Fibroblast of pulmonary artery (primary cell): ENCODE measurements around the gene LSAMP.

Experiments used
- DNase-seq: peaks from one replicate; pipeline ENCODE4 v3.0.0-alpha.2; 2010; ENCODE audit warnings: low read depth
- H3K4me3 ChIP-seq: replicated peaks from 2 replicates; pipeline ENCODE4 v1.5.1; 2011; ENCODE audit warnings: low read depth, mild to moderate bottlenecking, control low read depth, low read length, moderate library complexity
- TF ChIP-seq, protein P1 (sequence below): IDR thresholded peaks from 2 replicates; pipeline ENCODE4 v1.5.1; 2011; ENCODE audit warnings: mild to moderate bottlenecking, control low read depth, low read length, inconsistent platforms; ENCODE audit errors: missing control alignments

LSAMP gene

DNA sequence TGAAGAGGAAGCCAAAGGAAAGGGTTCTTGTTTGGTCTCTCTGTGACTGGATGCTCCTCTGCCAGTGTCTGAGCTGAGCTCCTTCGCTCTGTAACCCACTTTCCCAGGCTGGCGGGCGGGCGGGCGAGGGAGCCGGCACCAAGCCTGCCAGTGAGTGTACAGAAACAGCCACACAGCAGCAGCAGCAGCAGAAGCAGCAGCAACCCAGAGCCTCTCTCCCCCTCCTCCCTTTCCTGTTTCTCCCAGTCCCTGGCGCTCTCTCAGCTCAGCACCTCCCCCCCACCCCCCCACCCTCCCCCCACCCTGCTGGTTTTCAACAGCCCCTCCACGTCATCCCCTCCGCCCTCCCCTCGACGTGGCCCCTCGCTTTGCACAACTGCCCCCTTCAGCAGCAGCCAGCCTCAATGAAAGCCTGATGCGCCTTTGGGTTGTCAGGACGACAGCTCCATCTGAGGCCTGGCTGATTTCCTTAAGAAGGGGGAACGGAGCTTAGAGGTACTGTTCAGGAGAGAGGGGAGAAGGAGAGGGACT lies at the start of gene LSAMP:
Gene LSAMP (minus strand): TSS at position 177 of the 531 bp plus-strand sequence.
- TF ChIP-seq, protein P1, sequence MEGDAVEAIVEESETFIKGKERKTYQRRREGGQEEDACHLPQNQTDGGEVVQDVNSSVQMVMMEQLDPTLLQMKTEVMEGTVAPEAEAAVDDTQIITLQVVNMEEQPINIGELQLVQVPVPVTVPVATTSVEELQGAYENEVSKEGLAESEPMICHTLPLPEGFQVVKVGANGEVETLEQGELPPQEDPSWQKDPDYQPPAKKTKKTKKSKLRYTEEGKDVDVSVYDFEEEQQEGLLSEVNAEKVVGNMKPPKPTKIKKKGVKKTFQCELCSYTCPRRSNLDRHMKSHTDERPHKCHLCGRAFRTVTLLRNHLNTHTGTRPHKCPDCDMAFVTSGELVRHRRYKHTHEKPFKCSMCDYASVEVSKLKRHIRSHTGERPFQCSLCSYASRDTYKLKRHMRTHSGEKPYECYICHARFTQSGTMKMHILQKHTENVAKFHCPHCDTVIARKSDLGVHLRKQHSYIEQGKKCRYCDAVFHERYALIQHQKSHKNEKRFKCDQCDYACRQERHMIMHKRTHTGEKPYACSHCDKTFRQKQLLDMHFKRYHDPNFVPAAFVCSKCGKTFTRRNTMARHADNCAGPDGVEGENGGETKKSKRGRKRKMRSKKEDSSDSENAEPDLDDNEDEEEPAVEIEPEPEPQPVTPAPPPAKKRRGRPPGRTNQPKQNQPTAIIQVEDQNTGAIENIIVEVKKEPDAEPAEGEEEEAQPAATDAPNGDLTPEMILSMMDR = no peak
- peak within 1 kb of the TSS; percentile 46 for H3K4me3 ChIP-seq
- DNase-seq = peak; percentile 16

DNA sequence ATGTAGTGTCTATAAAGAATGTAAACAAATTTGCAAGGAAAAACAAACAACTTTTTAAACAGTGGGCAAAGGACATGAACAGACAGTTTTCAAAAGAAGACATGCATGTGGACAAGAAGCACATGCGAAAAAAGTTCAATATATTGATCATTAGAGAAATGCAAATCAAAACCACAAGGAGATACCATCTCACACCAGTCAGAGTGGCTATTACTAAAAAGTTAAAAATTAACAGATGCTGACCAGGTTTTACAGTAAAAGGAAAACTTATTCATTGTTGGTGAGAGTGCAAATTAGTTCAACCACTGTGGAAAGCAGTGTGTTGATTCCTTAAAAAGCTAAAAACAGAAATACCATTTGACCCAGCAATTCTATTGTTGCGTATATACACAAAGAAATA lies 47.1 kb upstream of the LSAMP start:
- TF ChIP-seq, protein P1 = no peak
- no peak overlapping the region for H3K4me3 ChIP-seq
- no peak for DNase-seq

DNA sequence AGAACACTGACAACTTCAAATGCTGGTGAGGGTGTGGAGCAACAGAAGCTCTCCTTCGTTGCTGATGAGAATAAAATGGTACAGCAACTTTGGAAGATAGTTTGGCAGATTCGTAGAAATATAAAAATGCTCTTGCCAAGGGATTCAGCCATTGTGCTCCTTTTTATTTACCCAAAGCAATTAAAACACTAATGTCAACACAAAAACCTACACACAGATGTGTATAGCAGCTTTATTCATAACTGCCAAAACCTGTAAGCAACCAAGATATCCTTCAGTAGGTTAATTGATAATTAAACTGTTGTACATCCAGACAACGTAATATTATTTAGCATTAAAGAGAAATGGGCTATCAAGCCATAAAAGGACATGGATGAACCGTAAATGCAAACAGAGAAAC lies 37.8 kb upstream of the LSAMP start:
- DNase-seq = no peak
- TF ChIP-seq, protein P1 = no peak
- H3K4me3 ChIP-seq = no peak overlapping the region

GRCh38 chr3:116476691-116477090 lies 31.4 kb upstream of the LSAMP start:
- no peak overlapping the region for H3K4me3 ChIP-seq
- TF ChIP-seq, protein P1 = no peak
- no peak for DNase-seq

DNA sequence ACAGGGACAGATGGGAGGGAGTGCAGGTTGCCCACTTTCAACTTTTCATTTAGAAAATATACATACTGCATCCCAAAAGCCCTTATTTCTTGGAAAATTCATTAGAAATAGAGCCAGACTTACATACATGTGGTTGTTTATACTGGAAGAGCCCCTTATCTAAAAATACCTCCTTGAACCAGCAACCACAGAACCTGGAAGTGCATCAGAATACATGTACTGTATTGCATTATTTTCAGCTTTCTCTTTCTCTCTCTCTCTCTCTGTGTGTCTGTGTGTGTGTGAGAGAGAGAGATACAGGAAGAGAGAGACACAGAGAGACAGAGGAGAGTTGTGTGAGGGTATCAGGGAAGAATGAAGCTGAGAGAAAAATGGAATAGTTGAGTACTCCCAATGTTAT lies 29.5 kb upstream of the LSAMP start:
- DNase-seq = no peak
- TF ChIP-seq, protein P1 = no peak
- H3K4me3 ChIP-seq = no peak overlapping the region

DNA sequence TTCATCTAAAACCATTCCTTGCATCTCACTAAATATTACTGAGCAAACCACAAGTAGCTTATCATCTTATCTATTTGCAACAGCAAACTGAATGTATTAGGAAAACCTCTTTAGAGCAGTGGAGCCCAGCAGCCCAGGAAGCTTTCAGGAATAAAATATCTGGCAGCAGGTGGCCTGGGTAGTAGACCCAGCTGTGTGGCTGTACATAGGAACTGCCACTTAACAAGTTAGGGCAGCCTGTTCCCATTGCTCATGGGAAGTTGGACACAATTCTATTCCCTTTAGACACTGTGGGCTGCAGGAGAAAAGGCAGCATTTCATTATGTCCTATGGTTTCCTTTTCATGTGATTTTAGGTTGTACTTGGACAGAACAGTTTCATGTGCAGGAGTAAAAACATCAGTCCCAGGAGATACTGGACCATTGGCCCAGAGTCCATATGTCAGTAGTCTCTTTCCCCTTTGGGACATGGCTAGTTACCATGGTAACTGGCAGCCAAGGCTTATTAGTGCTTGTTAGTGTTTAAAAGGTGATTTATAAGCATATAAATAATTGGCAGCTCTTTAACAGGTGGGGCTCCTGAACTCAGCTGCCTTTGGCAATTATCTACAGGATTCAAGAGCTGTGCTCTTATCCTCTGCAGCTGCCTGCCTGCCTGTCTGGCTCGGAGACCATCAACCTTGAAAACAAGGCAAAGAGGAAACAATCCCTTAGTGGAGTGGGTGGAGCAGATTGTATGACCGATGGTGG lies 28.9 kb upstream of the LSAMP start:
- TF ChIP-seq, protein P1 = no peak
- no peak for DNase-seq
- no peak overlapping the region for H3K4me3 ChIP-seq

DNA sequence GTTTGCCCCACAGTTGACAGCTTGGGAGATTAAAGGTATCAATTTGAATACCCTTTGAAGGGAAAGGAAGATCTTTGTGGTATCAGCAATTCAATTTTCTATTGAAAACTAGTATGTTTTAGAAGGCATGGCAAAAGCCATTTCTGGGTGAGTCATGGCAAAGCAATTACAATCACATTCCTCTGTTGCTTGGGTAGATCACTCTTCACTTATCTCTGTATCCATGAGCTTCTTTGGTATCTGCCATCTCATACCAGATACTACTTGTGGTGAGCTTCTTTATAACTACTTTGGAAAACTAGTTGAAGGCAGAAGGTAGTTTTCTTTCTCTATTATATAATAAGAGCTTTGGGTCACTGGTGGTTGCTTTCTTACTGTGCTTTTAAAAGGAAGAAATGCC lies 28.3 kb upstream of the LSAMP start:
- no peak overlapping the region for H3K4me3 ChIP-seq
- TF ChIP-seq, protein P1 = no peak
- DNase-seq = no peak
